ENCODE results near the gene C9orf40.

C9orf40 gene

DNA sequence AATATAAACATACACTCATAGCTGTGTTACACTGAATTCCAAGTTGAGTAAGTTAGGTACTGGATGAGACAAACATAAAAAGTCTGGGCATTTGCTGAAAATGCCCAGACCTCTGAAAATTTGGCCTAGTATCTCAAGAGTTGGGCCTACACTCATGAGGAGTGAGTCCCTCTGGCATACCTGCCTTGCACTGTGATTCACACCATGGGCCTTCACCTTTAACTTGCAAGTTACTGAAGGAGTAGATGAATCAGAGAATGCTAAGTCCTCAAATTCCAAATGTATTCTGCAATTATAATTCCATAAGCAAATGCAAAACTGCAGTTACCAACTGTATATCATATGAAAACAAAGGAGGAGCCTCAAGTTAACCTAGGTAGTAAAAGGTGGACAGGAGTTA, 32.3 kb upstream of the C9orf40 start:
- no peak for TF ChIP-seq GABPA (IDR thresholded peaks at IDR 0.05; ENCODE audit: low read depth)
- TF ChIP-seq, protein P1, sequence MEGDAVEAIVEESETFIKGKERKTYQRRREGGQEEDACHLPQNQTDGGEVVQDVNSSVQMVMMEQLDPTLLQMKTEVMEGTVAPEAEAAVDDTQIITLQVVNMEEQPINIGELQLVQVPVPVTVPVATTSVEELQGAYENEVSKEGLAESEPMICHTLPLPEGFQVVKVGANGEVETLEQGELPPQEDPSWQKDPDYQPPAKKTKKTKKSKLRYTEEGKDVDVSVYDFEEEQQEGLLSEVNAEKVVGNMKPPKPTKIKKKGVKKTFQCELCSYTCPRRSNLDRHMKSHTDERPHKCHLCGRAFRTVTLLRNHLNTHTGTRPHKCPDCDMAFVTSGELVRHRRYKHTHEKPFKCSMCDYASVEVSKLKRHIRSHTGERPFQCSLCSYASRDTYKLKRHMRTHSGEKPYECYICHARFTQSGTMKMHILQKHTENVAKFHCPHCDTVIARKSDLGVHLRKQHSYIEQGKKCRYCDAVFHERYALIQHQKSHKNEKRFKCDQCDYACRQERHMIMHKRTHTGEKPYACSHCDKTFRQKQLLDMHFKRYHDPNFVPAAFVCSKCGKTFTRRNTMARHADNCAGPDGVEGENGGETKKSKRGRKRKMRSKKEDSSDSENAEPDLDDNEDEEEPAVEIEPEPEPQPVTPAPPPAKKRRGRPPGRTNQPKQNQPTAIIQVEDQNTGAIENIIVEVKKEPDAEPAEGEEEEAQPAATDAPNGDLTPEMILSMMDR (IDR thresholded peaks at IDR 0.05; ENCODE audit: insufficient read depth, low read length) = no peak
- Histone ChIP-seq H3K27ac (replicated peaks) (no peak overlapping the region), H3K4me3 (replicated peaks; ENCODE audit: insufficient read depth, low read length) (no peak overlapping the region), H3K27me3 (ENCODE audit: insufficient read depth, poor library complexity, severe bottlenecking) (no peaks in the 10 kb centered on the region)
- no peak for DNase-seq (ENCODE audit: low read depth in 1 of 2, low spot score in 1 of 2)

DNA sequence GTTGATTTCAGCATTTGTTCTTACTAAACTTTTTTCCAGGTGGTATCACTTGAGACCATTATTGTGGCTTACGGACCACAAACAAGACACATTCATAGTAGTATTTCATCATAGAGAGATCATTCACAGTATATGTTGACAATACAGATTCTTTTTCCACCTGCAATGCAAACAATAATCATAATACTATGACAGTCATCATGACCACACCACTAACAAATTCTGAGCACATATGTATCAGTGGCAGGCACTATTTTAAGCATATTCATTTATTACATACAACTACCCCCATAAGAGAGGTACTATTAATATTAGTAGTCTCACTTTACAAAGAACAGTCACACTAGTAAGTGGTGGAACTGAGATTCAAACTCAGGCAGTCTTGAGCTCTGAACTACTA, 31.0 kb upstream of the C9orf40 start:
- Histone ChIP-seq H3K4me3 (replicated peaks; ENCODE audit: insufficient read depth, low read length) (no peak overlapping the region), H3K27ac (replicated peaks) (no peak overlapping the region), H3K27me3 (ENCODE audit: insufficient read depth, poor library complexity, severe bottlenecking) (no peaks in the 10 kb centered on the region)
- TF ChIP-seq, protein P2, sequence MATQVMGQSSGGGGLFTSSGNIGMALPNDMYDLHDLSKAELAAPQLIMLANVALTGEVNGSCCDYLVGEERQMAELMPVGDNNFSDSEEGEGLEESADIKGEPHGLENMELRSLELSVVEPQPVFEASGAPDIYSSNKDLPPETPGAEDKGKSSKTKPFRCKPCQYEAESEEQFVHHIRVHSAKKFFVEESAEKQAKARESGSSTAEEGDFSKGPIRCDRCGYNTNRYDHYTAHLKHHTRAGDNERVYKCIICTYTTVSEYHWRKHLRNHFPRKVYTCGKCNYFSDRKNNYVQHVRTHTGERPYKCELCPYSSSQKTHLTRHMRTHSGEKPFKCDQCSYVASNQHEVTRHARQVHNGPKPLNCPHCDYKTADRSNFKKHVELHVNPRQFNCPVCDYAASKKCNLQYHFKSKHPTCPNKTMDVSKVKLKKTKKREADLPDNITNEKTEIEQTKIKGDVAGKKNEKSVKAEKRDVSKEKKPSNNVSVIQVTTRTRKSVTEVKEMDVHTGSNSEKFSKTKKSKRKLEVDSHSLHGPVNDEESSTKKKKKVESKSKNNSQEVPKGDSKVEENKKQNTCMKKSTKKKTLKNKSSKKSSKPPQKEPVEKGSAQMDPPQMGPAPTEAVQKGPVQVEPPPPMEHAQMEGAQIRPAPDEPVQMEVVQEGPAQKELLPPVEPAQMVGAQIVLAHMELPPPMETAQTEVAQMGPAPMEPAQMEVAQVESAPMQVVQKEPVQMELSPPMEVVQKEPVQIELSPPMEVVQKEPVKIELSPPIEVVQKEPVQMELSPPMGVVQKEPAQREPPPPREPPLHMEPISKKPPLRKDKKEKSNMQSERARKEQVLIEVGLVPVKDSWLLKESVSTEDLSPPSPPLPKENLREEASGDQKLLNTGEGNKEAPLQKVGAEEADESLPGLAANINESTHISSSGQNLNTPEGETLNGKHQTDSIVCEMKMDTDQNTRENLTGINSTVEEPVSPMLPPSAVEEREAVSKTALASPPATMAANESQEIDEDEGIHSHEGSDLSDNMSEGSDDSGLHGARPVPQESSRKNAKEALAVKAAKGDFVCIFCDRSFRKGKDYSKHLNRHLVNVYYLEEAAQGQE (IDR thresholded peaks at IDR 0.05; ENCODE audit: insufficient replicate concordance, low read depth) = no peak
- TF ChIP-seq POLR2AphosphoS5 (IDR thresholded peaks at IDR 0.05; ENCODE audit: low read depth) (no peak), GABPA (IDR thresholded peaks at IDR 0.05; ENCODE audit: low read depth) (no peak), SPI1 (IDR thresholded peaks at IDR 0.05; ENCODE audit: borderline replicate concordance, low read depth) (no peak)
- TF ChIP-seq, protein P1 (IDR thresholded peaks at IDR 0.05; ENCODE audit: insufficient read depth, low read length) = no peak
- DNase-seq (ENCODE audit: low read depth in 1 of 2, low spot score in 1 of 2) = no peak

DNA sequence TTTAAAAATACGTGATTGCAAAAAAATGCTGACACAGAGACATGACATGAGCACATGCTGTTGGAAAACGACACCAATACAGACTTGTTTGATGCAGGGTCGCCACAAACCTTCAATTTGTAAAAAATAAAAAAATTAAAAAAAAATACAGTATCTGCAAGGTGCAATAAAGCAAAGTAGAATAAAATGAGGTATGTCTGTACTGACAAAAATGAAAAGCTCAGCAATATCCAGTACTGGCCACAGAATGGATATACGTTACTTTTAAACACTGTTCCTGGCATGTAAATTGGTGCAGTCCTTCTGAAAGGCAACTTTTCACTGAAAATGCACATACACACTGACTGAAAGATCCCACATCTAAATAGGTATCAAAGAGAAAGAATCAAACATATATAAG, 27.1 kb upstream of the C9orf40 start:
- Histone ChIP-seq H3K27me3 (ENCODE audit: insufficient read depth, poor library complexity, severe bottlenecking) (no peaks in the 10 kb centered on the region), H3K4me3 (replicated peaks; ENCODE audit: insufficient read depth, low read length) (no peak overlapping the region), H3K27ac (replicated peaks) (no peak overlapping the region)
- no peak for DNase-seq (ENCODE audit: low read depth in 1 of 2, low spot score in 1 of 2)
- TF ChIP-seq, protein P2 (IDR thresholded peaks at IDR 0.05; ENCODE audit: insufficient replicate concordance, low read depth) = no peak
- no peak for TF ChIP-seq POLR2AphosphoS5 (IDR thresholded peaks at IDR 0.05; ENCODE audit: low read depth)
- TF ChIP-seq, protein P1 (IDR thresholded peaks at IDR 0.05; ENCODE audit: insufficient read depth, low read length) = no peak
- TF ChIP-seq GABPA (IDR thresholded peaks at IDR 0.05; ENCODE audit: low read depth) = no peak
- no peak for TF ChIP-seq SPI1 (IDR thresholded peaks at IDR 0.05; ENCODE audit: borderline replicate concordance, low read depth)

DNA sequence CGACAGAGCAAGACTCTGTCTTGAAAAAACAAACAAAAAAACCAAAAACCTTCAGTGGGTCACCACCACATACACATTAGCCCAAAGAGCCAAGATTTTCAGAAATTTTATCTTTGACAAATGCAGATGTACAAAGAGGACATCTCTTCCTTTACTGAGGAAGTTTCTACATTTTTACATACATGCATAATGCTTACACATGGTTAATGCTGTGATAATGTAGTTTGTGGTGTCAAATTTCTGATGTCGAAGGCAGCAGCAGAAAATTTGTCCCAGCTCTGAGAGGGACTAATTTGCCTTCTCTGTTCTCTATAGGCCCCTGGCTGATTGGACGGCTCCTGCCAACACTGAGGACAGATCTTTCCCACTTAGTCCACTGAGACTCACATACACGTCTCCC, 24.6 kb upstream of the C9orf40 start:
- Histone ChIP-seq H3K4me3 (replicated peaks; ENCODE audit: insufficient read depth, low read length) (no peak overlapping the region), H3K27me3 (ENCODE audit: insufficient read depth, poor library complexity, severe bottlenecking) (no peaks in the 10 kb centered on the region), H3K27ac (replicated peaks) (no peak overlapping the region)
- TF ChIP-seq SPI1 (IDR thresholded peaks at IDR 0.05; ENCODE audit: borderline replicate concordance, low read depth) = no peak
- TF ChIP-seq POLR2AphosphoS5 (IDR thresholded peaks at IDR 0.05; ENCODE audit: low read depth) = no peak
- TF ChIP-seq GABPA (IDR thresholded peaks at IDR 0.05; ENCODE audit: low read depth) = no peak
- TF ChIP-seq, protein P1 (IDR thresholded peaks at IDR 0.05; ENCODE audit: insufficient read depth, low read length) = no peak
- TF ChIP-seq, protein P2 (IDR thresholded peaks at IDR 0.05; ENCODE audit: insufficient replicate concordance, low read depth) = no peak
- no peak for DNase-seq (ENCODE audit: low read depth in 1 of 2, low spot score in 1 of 2)

All from HL-60 (cell line).